Upper lobe of left lung (tissue), 4 donors: ENCODE data around the gene NTF4.
"Not testable (repeated sequence)": the region's sequence is repeated elsewhere in the genome, so short reads cannot be mapped to it uniquely, and the experiment has no call there.

Experiments
- POLR2A ChIP-seq, 4 donors: fragments of 450-650 bp; IDR thresholded peaks; one replicate each; pipeline ENCODE4 v1.5.1; 2016 to 2017; ENCODE audit warnings: antibody characterized with exemption in 4 of 4, mild to moderate bottlenecking in 2 of 4
- TF ChIP-seq, protein P1 (sequence below), 6 experiments: fragments of 450-650 bp in 4 of 6; fragments of 200-600 bp in 2 of 6; sonication (generic) in 2 of 6; IDR thresholded peaks; one replicate each; pipeline ENCODE4 v1.5.1; 2016 to 2019; ENCODE audit warnings: antibody characterized with exemption in 6 of 6

DNA sequence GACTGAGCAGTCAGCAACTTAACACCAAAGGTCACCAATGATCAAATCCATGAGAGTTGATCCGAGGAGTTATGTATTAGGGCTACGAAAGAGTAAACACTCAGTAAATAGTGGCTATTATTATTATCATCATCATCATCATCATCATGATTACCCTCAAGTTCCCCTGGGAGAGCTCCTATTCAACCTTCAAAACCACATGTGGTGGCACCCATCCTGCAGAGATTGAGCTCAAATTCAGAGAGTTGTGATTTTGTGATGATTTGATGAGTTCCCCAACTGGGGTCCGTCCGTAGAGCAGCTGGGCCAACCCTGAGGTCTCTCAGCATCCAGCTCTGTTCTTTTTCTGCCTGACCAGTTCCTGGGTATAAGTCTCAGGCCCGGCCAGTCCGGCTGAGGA lies 39.5 kb downstream of the NTF4 start:
- TF ChIP-seq POLR2A (IDR thresholded peaks at IDR 0.05) = not testable (repeated sequence)
- TF ChIP-seq, protein P1, sequence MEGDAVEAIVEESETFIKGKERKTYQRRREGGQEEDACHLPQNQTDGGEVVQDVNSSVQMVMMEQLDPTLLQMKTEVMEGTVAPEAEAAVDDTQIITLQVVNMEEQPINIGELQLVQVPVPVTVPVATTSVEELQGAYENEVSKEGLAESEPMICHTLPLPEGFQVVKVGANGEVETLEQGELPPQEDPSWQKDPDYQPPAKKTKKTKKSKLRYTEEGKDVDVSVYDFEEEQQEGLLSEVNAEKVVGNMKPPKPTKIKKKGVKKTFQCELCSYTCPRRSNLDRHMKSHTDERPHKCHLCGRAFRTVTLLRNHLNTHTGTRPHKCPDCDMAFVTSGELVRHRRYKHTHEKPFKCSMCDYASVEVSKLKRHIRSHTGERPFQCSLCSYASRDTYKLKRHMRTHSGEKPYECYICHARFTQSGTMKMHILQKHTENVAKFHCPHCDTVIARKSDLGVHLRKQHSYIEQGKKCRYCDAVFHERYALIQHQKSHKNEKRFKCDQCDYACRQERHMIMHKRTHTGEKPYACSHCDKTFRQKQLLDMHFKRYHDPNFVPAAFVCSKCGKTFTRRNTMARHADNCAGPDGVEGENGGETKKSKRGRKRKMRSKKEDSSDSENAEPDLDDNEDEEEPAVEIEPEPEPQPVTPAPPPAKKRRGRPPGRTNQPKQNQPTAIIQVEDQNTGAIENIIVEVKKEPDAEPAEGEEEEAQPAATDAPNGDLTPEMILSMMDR (IDR thresholded peaks at IDR 0.05) = not testable (repeated sequence)
